Right atrium auricular region (tissue), 2 donors: ENCODE data around the gene UBAP1. TPM values are rescaled to one million over a fixed set of nuclear protein-coding genes. Genes with fewer than 3 reads are reported as not detected.
A peak's percentile ranks its signal among the peaks of the same experiment; 100 is the strongest.

Experiments
- DNase-seq: peaks from one replicate; pipeline ENCODE4 v3.0.0-alpha.2; 2019; ENCODE audit warnings: low spot score
- H3K27ac ChIP-seq, 2 donors: fragments of 200-600 bp; sonication (generic); 1 replicate in 1 of 2; 2 replicates in 1 of 2; pipeline ENCODE4 v1.5.1; 2016 to 2019
- H3K27me3 ChIP-seq, 2 donors: fragments of 200-600 bp; sonication (generic); one replicate each; pipeline versions ENCODE4 v1.5.1 to v1.6.0; 2017 to 2019
- H3K36me3 ChIP-seq: fragments of 200-600 bp; sonication (generic); one replicate; pipeline ENCODE4 v1.5.1; 2016
- H3K4me1 ChIP-seq, 2 donors: fragments of 200-600 bp; sonication (generic); one replicate each; pipeline versions ENCODE4 v1.5.1 to v1.6.0; 2017 to 2019
- H3K4me3 ChIP-seq, 2 donors: fragments of 200-600 bp; sonication (generic); 1 replicate in 1 of 2; 2 replicates in 1 of 2; pipeline ENCODE4 v1.5.1; 2017 to 2019; ENCODE audit warnings: mild to moderate bottlenecking in 1 of 2, moderate library complexity in 1 of 2
- H3K9me3 ChIP-seq, 2 donors: fragments of 200-600 bp; sonication (generic); one replicate each; pipeline ENCODE4 v1.5.1; 2019
- CTCF ChIP-seq, 2 donors: fragments of 200-600 bp; sonication (generic); IDR thresholded peaks; one replicate each; pipeline ENCODE4 v1.5.1; 2019; ENCODE audit warnings: antibody characterized with exemption in 2 of 2
- total RNA-seq, 2 donors: library from RNA; depleted of rRNA; stranded (reverse); fragments of >200 nt; gene quantifications; one replicate each; pipeline ENCODE4 v1.1.0, GENCODE V29; 2016

UBAP1 gene
- total RNA-seq, 2 donors from 2014 or later = 39.4 to 46.4 TPM

- Histone ChIP-seq H3K4me1 (peaks cover 0 to 87% of the 10 kb centered on the region in 2 donors), H3K36me3 (peaks cover 40% of the 10 kb centered on the region), H3K27me3 (no peaks in the 10 kb centered on the region), H3K9me3 (no peaks in the 10 kb centered on the region), H3K27ac (peak overlapping the region; percentile 76 to 79), H3K4me3 (no peak overlapping the region)
- peak; percentile 75 for DNase-seq
- peak; percentile 56 to 92 for TF ChIP-seq CTCF (IDR thresholded peaks at IDR 0.05)
Observed at GRCh38 chr9:34252670-34253459, 74.0 kb downstream of the UBAP1 start.

- peaks cover 0 to 87% of the 10 kb centered on the region in 2 donors for H3K4me1 ChIP-seq
- TF ChIP-seq CTCF (IDR thresholded peaks at IDR 0.05) = peak in 1 of 2 donors; percentile 44
- peak; percentile 66 for DNase-seq
- no peaks in the 10 kb centered on the region for H3K9me3 ChIP-seq
- peak overlapping the region; percentile 76 to 79 for H3K27ac ChIP-seq
- H3K4me3 ChIP-seq = no peak overlapping the region
- peaks cover 35% of the 10 kb centered on the region for H3K36me3 ChIP-seq
- no peaks in the 10 kb centered on the region for H3K27me3 ChIP-seq
Observed at GRCh38 chr9:34253460-34253837, 74.6 kb downstream of the UBAP1 start.

- Histone ChIP-seq H3K9me3 (no peaks in the 10 kb centered on the region), H3K4me1 (peaks cover 0 to 87% of the 10 kb centered on the region in 2 donors), H3K36me3 (peaks cover 29% of the 10 kb centered on the region), H3K27me3 (no peaks in the 10 kb centered on the region), H3K4me3 (no peak overlapping the region), H3K27ac (peak overlapping the region; percentile 76 to 79)
- no peak for TF ChIP-seq CTCF (IDR thresholded peaks at IDR 0.05)
- peak; percentile 73 for DNase-seq
Observed at GRCh38 chr9:34254141-34254913, 75.5 kb downstream of the UBAP1 start.

- peaks cover 0 to 84% of the 10 kb centered on the region in 2 donors for H3K4me1 ChIP-seq
- H3K27me3 ChIP-seq = no peaks in the 10 kb centered on the region
- H3K27ac ChIP-seq = peak overlapping the region; percentile 76 to 79
- TF ChIP-seq CTCF (IDR thresholded peaks at IDR 0.05) = no peak
- H3K4me3 ChIP-seq = no peak overlapping the region
- DNase-seq = no peak
- peaks cover 20% of the 10 kb centered on the region for H3K36me3 ChIP-seq
- no peaks in the 10 kb centered on the region for H3K9me3 ChIP-seq
Observed at GRCh38 chr9:34254966-34255825, 76.4 kb downstream of the UBAP1 start.

- Histone ChIP-seq H3K27me3 (no peaks in the 10 kb centered on the region), H3K4me3 (no peak overlapping the region), H3K4me1 (peaks cover 0 to 75% of the 10 kb centered on the region in 2 donors), H3K9me3 (no peaks in the 10 kb centered on the region), H3K36me3 (peaks cover 11% of the 10 kb centered on the region), H3K27ac (peak overlapping the region; percentile 76 to 79)
- no peak for DNase-seq
- peak in 1 of 2 donors; percentile 20 for TF ChIP-seq CTCF (IDR thresholded peaks at IDR 0.05)
Observed at GRCh38 chr9:34256104-34256503, 77.3 kb downstream of the UBAP1 start.
